ENCODE results near the gene ZNF333.
"Not testable (repeated sequence)": the region's sequence is repeated elsewhere in the genome, so short reads cannot be mapped to it uniquely, and the experiment has no call there.

- TF ChIP-seq POLR2AphosphoS5 (IDR thresholded peaks at IDR 0.05; ENCODE audit: low read depth, low read length); POLR2A (IDR thresholded peaks at IDR 0.05; ENCODE audit: low read depth, low read length); TAF1 (IDR thresholded peaks at IDR 0.05; ENCODE audit: borderline replicate concordance, low read depth, low read length): not testable (repeated sequence)
These were observed 83.9 kb downstream of the ZNF333 start for GRCh38 chr19:14773722-14774121.
